RPMI7951 (cell line): ENCODE results near the gene ANKS1B. TPM values are rescaled to one million over a fixed set of nuclear protein-coding genes. Genes with fewer than 3 reads are reported as not detected.

ENCODE experiments used
- DNase-seq: peaks from one replicate; pipeline ENCODE4 v3.0.0-alpha.2; 2012; ENCODE audit warnings: low read depth
- total RNA-seq: library from RNA; depleted of rRNA; stranded (reverse); fragments of >200 nt; shearing (Covaris generic); gene quantifications from 2 replicates; pipeline ENCODE4 v1.2.3, GENCODE V29; 2014

Gene ANKS1B
- total RNA-seq, 1 experiment from 2014 or later, result not detected

DNA sequence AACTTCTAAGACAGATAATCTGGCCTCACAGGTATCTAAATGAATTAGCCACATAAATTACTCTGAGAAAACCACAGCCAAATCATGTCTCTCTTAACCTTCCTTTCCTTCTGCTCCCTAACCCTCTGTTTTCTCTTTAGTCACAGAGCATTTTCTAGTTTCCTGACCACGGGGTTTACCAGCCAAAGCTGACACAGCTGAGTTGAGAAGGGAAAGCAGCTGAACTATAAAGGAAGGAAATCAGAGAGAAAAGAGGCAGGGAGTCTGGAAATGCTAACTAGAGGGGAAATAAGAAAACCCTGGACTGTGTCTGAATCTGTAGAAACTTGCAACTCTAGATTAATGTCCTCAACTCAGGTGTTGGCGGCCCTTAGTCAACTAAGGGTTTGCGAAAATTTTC, 24.4 kb downstream of the ANKS1B start:
- DNase-seq, result no peak

DNA sequence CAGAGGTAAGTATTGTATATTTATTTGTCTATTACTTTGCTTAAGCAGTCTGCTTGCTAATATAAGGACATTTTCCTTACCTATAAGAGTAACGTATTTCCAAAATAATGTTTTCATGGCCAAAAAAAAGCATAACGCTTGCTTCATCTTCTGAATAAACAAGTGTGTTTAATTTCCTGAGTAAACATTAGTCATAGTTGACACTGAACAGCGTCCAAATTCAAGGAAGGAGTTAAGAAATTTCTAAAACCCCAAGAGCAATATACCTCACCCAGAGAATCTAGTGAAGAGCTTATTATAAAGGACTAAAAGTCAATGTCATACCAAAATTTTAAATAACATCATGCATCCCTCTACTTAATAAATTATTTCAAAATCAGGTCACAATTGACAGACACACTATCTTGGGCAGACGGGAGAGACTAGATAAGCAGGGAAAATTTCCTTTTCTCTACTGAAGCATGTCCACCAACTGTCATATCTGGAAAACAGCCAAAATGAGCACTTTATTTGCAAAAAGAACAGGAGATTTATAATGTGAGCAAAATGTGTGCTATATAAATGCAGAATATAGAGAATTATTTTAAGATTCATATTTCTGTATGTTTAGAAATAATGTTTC, 25.1 kb downstream of the ANKS1B start:
- no peak for DNase-seq

DNA sequence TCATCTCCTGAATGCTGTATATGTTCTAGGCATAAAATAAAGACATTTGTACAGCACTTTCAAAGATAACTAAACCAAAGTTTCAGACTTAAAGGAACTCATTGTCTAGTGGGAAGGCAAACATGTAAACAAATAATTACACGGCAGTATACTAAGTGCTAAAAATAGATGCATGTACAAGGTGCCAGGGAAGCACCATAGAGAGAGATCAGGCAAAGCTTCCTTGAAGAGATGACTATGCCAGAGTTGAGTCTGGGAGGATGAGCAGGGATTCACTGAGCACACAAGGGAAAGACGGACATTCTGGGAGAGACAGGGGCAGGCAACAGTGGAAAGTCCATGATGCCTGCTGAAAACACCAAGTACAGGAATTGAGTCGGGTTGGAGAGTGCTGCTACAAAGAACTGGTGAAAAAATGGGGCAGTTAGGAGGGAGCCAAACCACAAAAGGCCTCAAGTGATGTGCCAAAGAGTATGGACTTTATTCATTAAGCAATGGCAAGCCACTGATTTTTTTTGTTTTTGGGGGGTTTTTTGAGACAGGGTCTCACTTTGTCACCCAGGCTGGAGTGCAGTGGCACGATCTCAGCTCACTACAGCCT, 26.8 kb downstream of the ANKS1B start:
- DNase-seq, result no peak

DNA sequence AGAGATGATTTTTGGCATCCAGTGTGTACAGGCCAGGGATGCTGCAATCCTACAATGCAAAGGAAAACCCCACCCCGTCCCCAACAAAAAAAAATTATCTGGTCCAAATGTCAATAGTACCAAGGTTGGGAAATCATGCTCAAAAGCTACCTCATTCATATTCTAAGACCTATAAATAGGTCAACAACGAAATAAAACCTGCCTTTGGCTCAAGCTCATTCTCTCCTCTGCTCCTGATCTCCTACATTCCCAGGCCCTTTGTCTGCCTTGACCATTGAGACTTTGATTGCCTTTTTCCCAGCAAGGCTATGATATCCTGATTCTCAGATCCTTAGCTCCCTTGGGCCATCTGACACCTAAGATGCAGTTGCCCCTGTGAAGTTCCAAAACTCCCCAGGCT, 30.0 kb downstream of the ANKS1B start:
- DNase-seq, result no peak

DNA sequence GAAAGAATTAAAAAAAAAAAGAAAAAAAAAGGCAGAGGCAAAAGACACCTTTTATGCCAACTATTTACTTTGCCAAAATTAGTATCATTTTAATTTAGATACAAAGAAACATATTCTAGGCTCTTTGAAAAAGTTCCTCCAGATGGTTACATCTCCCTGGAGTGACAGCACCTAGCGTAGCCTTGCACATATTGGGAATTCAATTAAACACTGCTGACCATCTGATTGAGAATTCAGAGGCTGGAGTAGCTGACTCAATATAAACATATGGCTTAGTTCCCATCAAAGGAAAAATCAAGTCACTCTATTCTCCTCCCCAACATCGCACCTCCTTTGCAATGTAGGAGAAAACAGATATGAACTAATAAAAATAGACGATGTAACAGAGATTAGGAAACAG, 36.4 kb downstream of the ANKS1B start:
- DNase-seq, result no peak

DNA sequence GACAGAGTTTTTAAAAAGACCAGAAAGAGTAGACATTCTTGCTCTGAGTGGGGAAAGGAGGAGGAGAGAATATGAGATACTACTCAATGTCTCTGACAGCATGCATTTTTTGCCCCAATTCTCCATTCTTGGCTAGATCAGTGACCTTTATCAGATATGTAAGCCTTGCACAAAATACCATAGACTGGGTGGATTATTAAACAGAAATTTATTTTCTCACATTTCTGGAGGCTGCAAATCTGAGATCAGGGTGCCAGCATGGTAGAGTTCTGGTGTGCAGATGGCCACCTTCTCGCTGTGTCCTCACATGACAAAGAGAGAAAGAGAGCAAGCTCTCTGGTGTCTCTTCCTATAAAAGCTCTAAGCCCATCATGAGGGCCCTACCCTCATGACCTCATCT, 38.6 kb downstream of the ANKS1B start:
- no peak for DNase-seq

DNA sequence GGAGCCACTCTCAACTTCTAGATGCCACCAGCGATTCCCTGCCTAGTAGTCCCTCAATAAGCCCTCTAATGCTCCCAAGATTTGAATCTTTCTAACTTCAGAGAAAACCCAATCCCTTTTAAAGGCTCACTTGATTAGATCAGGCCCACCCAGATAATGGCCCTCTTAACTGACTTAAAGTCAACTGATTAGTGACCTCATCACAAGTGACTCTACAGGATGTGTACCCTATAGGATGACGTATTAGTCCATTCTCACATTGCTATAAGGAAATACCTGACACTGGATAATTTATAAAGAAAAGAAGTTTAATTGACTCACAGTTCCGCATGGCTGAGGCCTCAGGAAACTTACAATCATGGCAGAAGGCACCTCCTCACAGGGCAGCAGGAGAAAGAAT, 49.1 kb downstream of the ANKS1B start:
- DNase-seq, result no peak

DNA sequence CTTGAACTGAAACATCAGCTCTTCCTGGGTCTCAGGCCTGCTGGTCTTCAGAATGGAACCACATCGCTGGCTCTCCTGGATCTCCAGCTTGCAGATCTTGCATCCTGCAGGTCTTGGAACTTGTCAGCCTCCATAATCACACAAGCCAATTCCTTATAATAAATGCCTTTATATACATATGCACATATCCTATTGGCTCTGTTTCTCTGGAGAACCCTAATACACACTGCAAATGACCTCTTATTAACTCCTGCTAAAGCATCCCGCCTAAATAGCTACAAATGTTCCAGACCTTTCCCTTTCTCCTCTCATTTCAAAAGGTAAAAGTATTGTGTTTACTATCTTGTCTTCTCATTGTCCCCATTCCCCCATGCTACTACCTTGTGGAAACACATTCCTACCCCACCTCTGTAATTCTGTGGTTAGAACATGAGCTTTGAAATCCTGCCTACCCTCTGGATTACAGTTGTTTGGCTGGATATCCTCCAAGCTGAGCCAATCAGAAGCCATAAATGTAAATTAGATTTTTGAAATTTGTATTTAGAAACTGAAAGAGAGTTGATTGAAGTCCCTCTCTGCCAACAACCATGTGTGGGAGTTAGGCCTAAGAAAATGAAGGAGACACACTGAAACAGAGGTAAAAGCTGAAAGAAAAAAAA, 58.1 kb downstream of the ANKS1B start:
- DNase-seq, result no peak

DNA sequence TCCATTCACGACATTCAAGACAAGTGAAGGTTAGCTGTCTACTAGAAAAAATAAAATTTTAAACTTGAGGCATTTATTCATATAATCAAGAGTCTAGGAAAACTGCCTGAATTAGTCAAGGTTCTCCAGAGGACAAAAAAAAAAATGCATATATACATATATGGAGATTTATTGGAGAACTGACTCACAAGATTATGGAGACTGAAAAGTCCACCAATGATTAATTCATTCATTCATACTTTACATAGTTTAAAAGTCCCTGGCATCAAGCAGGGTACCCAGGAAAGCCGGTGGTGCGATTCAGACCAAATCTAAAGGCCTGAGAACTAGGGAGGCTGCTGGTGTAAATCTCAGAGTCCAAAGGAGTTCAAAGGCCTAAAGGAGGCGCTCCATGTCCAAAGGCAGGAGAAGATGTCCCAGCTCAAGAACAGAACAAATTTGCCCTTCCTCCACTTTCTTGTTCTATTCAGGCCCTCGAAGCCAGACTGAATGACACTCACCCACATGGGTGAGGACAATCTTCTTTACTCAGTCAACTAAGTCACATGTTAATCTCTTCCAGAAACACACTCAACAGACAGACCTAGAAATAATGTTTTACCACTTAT, 64.3 kb downstream of the ANKS1B start:
- no peak for DNase-seq

DNA sequence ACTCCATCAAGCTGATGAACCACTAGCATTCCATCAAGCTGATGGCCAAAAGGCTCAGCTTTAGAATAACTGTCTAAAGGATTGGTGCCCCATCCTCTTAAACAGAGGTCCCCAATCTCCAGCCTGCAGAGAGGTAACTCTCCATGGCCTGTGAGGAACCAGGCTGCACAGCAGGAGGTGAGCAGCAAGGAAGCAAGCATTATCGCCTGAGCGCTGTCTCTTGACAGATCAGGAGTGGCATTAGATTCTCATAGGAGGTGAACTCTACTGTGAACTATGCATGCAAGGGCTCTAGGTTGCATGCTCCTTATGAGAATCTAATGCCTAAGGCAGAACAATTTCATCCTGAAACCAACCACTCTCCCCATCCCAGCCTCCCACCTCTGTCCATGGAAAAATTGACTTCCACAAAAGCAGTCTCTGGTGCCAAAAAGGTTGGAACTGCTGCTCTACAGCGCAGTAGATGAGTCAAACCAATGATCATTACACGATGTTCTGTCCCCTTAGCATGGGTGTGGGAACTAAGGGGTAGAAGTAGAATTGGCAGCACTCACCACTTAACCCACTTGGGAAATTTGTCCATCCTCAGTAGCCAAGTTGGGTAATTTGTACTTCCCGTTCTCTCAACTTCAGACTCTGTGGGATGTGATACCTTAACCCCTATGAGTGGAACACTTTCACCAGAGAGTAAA, 66.9 kb downstream of the ANKS1B start:
- DNase-seq, result peak; percentile 9

DNA sequence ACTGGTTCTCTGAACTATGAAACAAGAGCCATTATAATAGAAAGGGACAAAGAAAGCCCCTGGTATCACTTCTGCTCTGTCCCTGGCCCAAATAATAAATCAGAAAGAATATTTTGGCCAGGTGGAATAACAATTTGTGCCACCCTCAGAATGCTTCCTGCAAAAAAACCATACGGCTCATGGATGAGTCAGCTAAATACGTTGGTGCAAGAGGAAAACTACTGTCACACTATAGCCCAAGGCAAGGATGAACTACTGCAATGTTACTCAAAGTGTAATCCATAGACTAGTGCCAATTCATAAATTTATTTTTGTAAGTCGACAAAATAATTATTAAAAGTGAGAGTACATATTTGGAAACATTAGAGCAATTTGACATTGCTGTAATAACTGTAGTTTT, 68.2 kb downstream of the ANKS1B start:
- peak; percentile 42 for DNase-seq

DNA sequence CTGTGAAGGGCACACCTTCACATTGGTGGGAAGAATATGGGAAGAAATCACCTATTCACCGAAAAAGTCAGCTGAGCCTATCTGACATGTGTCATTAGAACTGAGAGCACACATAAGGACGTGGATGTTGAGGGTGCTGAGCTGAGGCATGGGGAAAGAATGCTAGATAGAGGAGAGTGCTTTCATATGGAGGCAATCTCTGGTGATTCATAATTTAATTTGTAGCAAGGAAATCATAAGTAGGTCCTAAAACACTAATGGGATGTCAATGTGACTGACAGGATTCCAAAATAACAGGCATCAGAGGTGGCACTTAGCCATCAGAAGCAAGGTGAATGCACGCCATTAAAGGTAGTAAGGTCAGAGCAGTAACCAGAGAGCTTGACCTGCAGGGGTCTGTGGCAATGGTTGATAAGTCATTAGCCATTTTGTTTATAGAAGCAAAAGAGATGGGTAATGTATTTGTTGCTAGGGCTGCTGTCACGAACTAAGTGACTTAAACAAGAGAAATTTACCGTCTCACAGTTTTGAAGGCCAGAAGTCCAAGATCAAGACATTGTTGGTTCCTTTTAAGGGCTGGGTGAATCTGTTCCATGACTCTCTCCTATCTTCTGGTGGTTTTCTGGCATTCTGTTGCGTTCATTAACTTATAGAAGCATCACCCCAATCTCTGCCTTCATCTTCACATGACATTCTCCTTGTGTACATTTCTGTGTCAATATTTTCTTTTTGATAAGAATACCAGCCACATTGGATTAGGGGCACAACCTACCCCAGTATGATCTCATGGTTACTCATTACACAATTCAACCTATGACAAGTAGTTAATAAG, 69.3 kb downstream of the ANKS1B start:
- DNase-seq, result peak; percentile 53

DNA sequence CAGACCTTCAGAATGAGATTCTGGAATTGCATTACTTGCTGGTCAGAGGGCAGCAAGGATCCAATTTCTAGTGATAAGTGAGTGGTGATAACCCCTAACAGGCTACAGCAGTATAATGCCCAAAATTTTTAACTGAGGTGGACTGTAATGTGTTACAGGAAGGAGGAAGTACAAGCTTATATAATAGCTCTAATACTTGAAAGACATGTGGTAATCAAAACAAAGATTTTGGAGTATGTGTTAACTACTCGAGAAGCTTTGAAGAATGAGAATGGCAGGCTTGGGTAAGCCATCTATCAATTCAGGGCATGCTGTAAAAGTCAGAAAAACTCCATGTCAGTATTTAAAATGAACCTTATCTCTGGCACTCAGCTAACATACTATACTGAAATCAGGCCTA, 70.5 kb downstream of the ANKS1B start:
- no peak for DNase-seq

DNA sequence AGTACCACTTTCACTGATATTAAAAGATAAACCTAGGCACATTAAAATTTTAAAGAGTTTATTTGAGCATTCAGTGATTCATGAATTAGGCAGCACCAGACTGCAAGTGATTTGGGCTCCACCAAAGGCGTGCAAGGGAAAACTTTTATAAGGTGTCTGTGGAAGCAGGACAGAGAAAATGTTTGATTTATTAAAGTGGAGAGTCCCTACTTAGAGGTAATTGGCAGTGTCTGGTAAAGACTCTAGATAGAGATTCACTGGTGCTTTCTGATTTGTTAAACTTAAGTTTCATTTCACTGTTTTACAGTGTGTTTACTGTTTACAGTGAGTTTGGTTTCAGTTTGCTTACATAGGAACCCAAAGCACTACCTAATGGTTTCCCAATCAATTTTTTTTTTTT, 72.8 kb downstream of the ANKS1B start:
- DNase-seq, result peak; percentile 11

DNA sequence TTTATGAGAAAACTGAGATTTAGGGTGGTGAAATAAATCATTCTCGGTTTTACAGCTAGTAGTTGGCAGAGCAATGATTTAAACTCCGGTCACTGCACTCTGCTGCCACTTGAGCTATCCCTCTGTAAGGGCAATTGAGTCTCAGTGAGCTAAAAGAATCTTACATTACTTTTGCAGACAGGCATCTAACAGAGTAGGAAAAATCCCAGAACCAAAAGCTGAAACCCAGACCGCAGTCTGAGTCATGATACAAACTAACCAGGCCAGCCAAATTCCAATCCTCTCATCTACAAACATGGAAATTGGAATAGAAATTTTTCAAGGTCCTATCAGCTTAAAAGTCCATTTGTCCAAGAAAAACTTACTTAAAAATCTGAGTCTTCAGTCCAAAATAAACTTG, 73.7 kb downstream of the ANKS1B start:
- peak; percentile 92 for DNase-seq

DNA sequence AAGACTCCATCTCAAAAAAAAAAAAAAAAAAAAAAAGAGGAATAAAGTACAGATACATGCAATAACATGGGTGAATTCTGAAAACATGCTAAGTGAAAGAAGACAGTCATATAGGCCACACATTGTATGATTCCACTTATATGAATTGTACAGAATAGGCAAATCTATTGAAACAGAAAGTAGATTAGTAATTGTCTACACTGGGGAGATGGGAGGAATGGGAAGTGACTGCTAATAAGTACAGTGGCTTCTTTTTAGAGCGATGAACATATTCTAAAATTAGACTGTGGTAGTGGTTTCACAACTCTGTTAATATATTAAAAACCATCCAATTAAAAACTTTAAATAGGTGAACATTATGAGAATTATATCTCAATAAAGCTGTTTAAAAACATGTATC, 74.4 kb downstream of the ANKS1B start:
- no peak for DNase-seq

DNA sequence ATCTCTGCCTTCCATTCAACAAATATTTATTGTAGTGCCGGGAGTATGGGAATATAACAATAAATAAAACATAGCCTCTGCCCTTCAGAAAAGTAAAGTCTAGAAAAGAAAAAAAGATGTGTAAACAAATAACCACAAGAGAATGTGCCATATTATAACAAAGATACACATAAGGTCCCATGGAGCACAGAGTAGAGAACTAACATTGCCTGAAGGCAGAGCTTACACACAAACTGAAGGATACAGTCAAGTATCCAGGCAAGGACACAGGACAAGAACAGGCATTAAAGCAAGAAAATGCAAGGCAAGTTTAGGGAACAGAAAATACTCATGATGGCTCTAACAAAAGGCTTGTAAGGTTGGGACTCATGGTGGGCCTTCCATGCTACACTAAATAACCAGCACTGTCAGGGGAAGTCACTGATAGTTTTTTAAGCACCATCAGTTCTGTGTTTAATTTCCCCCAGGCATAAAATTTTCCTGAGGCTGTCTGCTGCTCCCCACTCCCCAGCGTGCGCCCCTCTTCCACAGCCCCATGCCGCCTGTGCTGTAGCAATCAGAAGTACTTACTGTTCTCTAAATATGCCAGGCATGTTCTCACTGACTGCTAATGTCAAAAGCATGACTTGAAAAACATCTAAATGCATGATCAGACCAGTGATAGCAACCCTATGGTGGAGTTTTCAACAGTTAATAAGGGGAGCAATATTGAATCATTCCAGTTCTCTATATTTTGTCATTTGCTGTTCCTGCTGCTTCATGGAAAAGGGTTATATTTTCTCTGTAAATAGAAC, 77.8 kb downstream of the ANKS1B start:
- DNase-seq, result no peak

DNA sequence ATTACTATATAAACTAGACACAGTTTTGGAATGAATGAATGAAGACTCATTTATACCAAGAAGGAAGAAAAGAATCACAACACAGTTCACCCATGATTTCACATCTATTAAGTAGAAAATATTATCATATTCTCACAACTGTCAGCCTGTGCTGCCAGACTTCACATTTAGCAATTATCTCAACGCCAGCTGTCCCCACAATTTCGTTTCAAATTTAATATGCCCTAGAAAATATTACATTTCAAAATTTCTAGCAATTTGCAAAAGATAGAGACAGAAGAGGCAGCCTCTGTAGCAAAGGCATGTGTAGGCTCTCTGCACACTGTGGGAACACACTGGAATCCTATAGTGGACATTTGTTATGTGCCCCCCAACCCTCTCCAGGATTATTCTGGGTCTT, 83.6 kb downstream of the ANKS1B start:
- no peak for DNase-seq

DNA sequence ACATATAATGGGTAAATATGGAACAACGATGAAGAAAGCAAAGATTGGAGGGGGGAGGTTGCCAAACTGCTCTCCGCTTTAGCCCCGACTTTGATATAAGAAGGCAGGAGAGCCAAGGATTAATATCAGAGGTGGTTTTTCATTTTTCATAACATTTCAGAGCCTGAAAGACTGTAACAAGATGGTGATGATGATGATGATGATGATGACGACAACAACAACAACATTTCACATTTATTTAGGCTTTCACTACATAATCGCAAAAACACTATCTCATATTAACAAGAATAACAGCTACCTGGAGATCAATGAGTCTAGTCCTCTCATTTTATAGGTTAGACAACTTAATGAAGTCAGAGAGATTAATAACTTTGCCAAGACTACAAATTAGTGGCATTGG, 86.1 kb downstream of the ANKS1B start:
- DNase-seq, result no peak

DNA sequence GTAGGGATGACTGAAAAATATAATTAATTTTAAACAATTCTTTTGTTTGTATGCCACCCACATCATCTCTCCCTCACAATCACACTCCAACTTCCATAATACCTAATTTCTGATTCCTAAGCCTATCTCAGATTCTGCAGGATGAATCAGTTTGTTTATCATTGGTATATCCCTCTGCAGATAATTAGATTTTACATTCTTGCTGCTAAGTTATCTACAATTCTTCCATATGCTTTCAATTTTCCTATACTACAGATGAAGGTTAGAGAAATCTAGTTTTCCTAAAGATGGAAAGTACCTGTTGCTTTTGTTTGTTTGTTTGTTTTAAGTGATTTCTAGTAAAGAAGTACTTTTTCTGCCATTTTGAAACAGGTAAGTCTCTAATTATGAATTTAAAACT, 105.3 kb downstream of the ANKS1B start:
- DNase-seq, result no peak

DNA sequence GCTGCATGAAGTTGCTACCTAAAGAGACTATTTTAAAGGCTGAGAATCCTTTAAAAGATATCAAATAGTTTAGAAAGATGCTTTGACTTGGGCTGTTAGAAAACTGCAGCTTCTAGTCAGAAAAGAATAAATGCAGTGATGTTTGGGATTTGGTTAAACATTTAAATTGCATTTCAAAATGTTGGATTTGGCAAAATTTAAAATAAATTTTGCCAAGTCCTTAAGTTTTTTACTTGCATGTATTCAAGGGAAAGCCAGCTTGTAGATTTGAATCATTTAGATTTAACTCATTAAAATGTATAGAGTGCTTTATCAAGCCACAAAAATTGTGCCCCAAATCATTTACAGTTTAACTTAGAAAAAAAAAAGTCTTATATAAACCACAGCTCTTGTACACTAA, 109.7 kb downstream of the ANKS1B start:
- DNase-seq, result no peak
